Parathyroid adenoma (tissue), 2 donors: ENCODE measurements around the gene UNC13C.

Experiments used
- H2AFZ ChIP-seq: fragments of 300-600 bp; sonication (generic); one replicate; pipeline ENCODE4 v1.7.0; 2017; ENCODE audit warnings: antibody characterized with exemption, mild to moderate bottlenecking
- H3K27ac ChIP-seq: fragments of 300-600 bp; sonication (generic); one replicate; pipeline ENCODE4 v1.7.0; 2017
- H3K27me3 ChIP-seq: fragments of 300-600 bp; sonication (generic); one replicate; pipeline ENCODE4 v1.7.0; 2017; ENCODE audit warnings: low read length; ENCODE audit not compliant: control insufficient read depth, insufficient read depth
- H3K36me3 ChIP-seq: fragments of 300-600 bp; sonication (generic); one replicate; pipeline ENCODE4 v1.7.0; 2017; ENCODE audit warnings: low read length; ENCODE audit not compliant: control insufficient read depth, insufficient read depth
- H3K4me1 ChIP-seq: fragments of 300-600 bp; sonication (generic); one replicate; pipeline ENCODE4 v1.7.0; 2017; ENCODE audit warnings: control low read depth
- H3K4me2 ChIP-seq: fragments of 300-600 bp; sonication (generic); one replicate; pipeline ENCODE4 v1.7.0; 2017; ENCODE audit warnings: low read length
- H3K4me3 ChIP-seq: fragments of 300-600 bp; sonication (generic); one replicate; pipeline ENCODE4 v1.7.0; 2017; ENCODE audit warnings: low read depth, low read length
- H3K79me2 ChIP-seq: fragments of 300-600 bp; sonication (generic); one replicate; pipeline ENCODE4 v1.7.0; 2017; ENCODE audit warnings: control low read depth
- H3K9ac ChIP-seq: fragments of 300-600 bp; sonication (generic); one replicate; pipeline ENCODE4 v1.7.0; 2017; ENCODE audit warnings: mild to moderate bottlenecking
- H3K9me3 ChIP-seq: fragments of 300-600 bp; sonication (generic); one replicate; pipeline ENCODE4 v1.7.0; 2017; ENCODE audit warnings: low read length; ENCODE audit not compliant: control insufficient read depth
- TF ChIP-seq, protein P1 (sequence below): fragments of 300-600 bp; sonication (generic); IDR thresholded peaks from one replicate; pipeline ENCODE4 v1.7.0; 2017; ENCODE audit warnings: antibody characterized with exemption, mild to moderate bottlenecking
- donor health status: primary hyperparathyroidism.

UNC13C gene

DNA sequence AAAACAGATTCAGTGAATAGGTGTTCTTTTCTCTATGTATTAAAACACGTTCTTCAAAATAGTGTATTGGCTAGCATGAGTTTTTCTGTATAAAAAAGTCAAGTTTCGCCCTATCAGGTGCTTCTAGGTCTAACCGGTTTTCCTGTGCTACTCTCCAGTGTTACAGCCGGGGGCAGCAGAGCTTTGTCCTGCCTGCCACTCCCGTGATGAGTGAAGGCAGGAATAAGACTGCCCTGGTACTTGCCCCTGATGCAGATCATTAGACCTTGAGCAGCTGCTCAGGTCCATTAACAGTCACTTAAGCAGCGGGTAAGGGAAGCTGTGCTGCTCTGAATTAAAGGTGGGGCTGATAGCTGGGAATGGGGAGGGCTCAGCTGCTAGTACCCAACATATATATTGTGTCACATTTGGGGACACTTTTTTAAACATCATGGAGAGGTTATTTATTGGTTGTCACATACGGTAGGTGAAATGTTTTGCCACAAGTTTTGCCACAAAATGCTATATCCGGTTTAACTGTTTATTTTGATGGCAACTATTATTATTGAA, 1.3 kb upstream of the UNC13C start:
- Histone ChIP-seq H3K9ac (no peak overlapping the region), H3K36me3 (no peaks in the 10 kb centered on the region), H3K4me3 (no peak overlapping the region), H3K9me3 (no peaks in the 10 kb centered on the region), H3K79me2 (no peaks in the 10 kb centered on the region), H2AFZ (no peak overlapping the region), H3K4me2 (no peak overlapping the region), H3K27me3 (no peaks in the 10 kb centered on the region), H3K27ac (no peak overlapping the region), H3K4me1 (no peaks in the 10 kb centered on the region)
- TF ChIP-seq, protein P1, sequence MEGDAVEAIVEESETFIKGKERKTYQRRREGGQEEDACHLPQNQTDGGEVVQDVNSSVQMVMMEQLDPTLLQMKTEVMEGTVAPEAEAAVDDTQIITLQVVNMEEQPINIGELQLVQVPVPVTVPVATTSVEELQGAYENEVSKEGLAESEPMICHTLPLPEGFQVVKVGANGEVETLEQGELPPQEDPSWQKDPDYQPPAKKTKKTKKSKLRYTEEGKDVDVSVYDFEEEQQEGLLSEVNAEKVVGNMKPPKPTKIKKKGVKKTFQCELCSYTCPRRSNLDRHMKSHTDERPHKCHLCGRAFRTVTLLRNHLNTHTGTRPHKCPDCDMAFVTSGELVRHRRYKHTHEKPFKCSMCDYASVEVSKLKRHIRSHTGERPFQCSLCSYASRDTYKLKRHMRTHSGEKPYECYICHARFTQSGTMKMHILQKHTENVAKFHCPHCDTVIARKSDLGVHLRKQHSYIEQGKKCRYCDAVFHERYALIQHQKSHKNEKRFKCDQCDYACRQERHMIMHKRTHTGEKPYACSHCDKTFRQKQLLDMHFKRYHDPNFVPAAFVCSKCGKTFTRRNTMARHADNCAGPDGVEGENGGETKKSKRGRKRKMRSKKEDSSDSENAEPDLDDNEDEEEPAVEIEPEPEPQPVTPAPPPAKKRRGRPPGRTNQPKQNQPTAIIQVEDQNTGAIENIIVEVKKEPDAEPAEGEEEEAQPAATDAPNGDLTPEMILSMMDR = no peak

DNA sequence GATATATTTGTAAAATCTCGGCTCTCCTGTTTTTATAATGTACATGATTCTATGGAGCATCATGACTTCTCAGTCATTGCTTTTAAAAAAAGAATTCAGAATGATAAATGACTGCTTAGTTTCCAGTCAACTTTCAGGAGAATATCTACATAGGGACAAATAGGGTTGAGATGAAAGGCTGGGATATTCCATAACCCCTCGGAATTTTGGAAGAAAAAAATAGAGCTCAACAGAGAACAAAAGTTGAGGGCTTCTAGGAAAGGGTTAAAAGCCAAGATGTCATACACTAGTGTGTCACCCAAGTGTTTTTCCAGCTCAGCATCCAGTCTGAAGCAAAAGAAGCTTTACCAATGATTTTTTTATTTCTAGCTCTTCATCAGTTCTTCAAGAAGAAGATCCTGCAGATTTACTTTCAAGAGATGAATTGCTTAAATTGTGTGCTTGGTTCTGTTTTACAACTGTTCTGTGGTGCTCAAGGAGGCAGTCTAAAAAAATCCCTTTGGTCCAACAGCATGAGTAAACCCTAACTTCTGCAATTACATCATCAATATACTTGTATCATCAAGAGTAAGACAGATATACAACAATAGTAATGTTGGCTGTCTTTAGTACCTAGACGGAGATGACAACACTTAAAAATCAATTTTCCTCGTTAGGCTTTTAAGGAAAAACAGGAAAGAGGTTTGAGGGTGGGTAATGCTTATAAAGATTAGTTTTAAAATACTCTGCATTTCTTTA, 979 bp downstream of the UNC13C start:
- H2AFZ ChIP-seq = no peak overlapping the region
- no peak overlapping the region for H3K4me3 ChIP-seq
- H3K27me3 ChIP-seq = no peaks in the 10 kb centered on the region
- no peaks in the 10 kb centered on the region for H3K9me3 ChIP-seq
- no peaks in the 10 kb centered on the region for H3K79me2 ChIP-seq
- no peak overlapping the region for H3K27ac ChIP-seq
- H3K9ac ChIP-seq = no peak overlapping the region
- no peaks in the 10 kb centered on the region for H3K36me3 ChIP-seq
- no peaks in the 10 kb centered on the region for H3K4me1 ChIP-seq
- TF ChIP-seq, protein P1 = no peak
- no peak overlapping the region for H3K4me2 ChIP-seq

DNA sequence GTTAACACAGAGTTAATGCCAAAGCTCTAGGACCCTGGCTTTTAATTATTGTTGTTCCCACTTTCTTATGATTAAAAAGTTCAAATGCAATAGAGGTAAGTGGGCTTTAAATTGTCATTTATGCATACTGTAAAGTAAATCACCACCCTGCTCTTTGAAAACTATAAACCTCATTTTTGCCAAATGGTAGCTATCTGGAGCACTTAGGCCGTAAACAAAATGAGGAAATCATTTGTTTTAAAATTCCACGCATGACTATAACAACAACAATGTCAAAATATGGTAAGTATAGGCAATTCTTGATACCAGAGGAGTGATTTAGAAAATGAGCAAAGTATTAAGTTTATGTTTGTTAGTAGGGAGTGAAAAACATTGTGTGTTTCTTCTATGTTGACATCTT, 1.8 kb downstream of the UNC13C start:
- TF ChIP-seq, protein P1 = no peak
- Histone ChIP-seq H3K4me2 (no peak overlapping the region), H3K79me2 (no peaks in the 10 kb centered on the region), H2AFZ (no peak overlapping the region), H3K27ac (no peak overlapping the region), H3K9me3 (no peaks in the 10 kb centered on the region), H3K4me1 (no peaks in the 10 kb centered on the region), H3K9ac (no peak overlapping the region), H3K27me3 (no peaks in the 10 kb centered on the region), H3K36me3 (no peaks in the 10 kb centered on the region), H3K4me3 (no peak overlapping the region)

DNA sequence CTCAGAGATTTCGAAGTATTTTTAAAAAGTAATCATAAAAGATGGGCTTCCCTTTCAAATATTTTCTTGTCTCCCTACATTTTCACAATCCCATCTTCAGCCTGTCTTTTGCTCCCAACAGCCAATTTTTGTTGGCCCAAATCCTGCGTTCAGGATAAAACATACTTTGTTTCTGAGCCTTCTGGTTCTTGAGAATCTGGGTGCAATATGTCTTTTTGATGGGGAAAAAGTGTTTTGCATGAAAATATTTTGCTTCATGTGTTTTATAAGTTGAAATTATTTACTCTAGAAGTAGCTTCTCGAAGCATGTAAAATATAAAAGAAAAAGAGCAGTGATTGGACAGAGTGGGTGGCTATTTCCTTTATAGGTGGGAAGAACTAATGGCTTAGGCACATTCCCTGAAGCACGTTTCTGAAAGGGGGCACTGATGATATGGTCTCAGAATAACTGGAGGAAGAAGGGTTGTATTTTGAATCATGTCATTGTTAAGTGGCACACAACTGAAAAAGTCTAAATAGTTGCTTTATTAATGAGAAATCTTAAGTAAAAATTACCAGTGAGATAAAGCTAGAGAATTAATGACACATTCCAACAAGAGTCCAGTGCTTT, 3.9 kb downstream of the UNC13C start:
- Histone ChIP-seq H3K79me2 (no peaks in the 10 kb centered on the region), H3K4me2 (no peak overlapping the region), H3K4me3 (no peak overlapping the region), H3K9ac (no peak overlapping the region), H3K27ac (no peak overlapping the region), H2AFZ (no peak overlapping the region), H3K36me3 (no peaks in the 10 kb centered on the region), H3K27me3 (no peaks in the 10 kb centered on the region), H3K4me1 (no peaks in the 10 kb centered on the region), H3K9me3 (no peaks in the 10 kb centered on the region)
- TF ChIP-seq, protein P1 = no peak
